GM13976 (cell line): ENCODE measurements around the gene NOC2L.

Experiments used
- DNase-seq: peaks from one replicate; pipeline ENCODE4 v3.0.0; 2012; ENCODE audit warnings: low spot score
- in situ Hi-C: fragments of 300-500 bp; cut with MboI; formaldehyde crosslinking; loops from one replicate; pipeline ENCODE4 v1.12.0; 2022; ENCODE audit warnings: low sequenced_read_pairs, mixed read lengths, inconsistent platforms; ENCODE audit not compliant: unreplicated experiment
- TF ChIP-seq, protein P1 (sequence below): IDR thresholded peaks from 2 replicates; pipeline ENCODE4 v1.5.1; 2012; ENCODE audit warnings: borderline replicate concordance, mild to moderate bottlenecking; ENCODE audit not compliant: insufficient read depth; ENCODE audit errors: extremely low read depth, missing control alignments, control extremely low read depth

Gene NOC2L

DNA sequence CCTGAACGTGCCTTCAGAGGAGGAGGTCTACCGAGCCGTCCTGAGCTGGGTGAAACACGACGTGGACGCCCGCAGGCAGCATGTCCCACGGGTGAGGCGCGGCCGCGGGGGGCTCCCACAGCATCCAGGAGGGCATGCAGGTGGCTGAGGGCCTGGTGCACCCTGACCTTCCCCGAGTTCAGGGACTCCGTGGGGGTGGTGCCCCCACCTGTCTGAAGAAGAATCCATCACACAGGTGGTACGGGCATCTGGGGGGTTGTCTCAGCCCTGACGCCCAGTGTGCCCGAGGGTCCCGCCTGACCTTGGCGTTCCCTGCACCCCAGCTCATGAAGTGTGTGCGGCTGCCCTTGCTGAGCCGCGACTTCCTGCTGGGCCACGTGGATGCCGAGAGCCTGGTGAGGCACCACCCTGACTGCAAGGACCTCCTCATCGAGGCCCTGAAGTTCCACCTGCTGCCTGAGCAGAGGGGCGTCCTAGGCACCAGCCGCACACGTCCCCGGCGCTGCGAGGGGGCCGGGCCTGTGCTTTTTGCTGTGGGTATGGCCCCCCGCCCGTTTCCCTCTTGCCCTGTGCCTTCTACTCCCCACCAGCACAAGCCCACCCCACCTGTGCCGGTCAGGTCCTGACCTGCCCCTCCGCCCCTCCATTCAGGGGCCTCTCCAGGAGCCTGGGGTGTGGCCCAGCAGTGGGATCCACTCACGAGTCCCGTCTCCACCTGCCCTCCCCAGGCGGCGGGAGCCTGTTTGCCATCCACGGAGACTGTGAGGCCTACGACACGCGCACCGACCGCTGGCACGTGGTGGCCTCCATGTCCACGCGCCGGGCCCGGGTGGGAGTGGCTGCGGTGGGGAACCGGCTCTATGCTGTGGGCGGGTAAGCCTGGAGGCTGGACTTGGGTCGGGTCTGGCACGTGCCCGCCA lies 3.6 kb upstream of the NOC2L start:
- no peak for DNase-seq
- in situ Hi-C loops: loop anchor here (10.0 kb wide), 1 partner anchor 58 kb away; no protein-coding TSS in a partner anchor
- TF ChIP-seq, protein P1, sequence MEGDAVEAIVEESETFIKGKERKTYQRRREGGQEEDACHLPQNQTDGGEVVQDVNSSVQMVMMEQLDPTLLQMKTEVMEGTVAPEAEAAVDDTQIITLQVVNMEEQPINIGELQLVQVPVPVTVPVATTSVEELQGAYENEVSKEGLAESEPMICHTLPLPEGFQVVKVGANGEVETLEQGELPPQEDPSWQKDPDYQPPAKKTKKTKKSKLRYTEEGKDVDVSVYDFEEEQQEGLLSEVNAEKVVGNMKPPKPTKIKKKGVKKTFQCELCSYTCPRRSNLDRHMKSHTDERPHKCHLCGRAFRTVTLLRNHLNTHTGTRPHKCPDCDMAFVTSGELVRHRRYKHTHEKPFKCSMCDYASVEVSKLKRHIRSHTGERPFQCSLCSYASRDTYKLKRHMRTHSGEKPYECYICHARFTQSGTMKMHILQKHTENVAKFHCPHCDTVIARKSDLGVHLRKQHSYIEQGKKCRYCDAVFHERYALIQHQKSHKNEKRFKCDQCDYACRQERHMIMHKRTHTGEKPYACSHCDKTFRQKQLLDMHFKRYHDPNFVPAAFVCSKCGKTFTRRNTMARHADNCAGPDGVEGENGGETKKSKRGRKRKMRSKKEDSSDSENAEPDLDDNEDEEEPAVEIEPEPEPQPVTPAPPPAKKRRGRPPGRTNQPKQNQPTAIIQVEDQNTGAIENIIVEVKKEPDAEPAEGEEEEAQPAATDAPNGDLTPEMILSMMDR: no peak

DNA sequence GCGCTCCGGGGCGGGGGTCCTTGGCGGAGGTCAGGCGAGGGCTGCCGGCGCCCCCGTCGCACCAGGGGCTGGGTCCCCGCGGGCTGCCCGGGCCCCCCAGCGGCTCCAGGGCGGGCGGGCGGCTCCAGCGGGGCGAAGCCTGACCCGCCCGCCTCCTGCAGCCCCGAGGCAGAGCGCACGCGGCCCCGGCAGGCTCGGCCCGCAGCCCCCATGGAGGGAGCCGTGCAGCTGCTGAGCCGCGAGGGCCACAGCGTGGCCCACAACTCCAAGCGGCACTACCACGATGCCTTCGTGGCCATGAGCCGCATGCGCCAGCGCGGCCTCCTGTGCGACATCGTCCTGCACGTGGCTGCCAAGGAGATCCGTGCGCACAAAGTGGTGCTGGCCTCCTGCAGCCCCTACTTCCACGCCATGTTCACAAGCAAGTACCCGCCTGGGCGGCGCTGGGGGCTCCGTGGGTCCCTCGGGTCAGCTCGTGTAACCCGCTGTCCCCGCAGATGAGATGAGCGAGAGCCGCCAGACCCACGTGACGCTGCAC lies 2.1 kb upstream of the NOC2L start:
- TF ChIP-seq, protein P1: no peak
- in situ Hi-C loops: loop anchor here (10.0 kb wide), 1 partner anchor 56 kb away; no protein-coding TSS in a partner anchor
- no peak for DNase-seq

DNA sequence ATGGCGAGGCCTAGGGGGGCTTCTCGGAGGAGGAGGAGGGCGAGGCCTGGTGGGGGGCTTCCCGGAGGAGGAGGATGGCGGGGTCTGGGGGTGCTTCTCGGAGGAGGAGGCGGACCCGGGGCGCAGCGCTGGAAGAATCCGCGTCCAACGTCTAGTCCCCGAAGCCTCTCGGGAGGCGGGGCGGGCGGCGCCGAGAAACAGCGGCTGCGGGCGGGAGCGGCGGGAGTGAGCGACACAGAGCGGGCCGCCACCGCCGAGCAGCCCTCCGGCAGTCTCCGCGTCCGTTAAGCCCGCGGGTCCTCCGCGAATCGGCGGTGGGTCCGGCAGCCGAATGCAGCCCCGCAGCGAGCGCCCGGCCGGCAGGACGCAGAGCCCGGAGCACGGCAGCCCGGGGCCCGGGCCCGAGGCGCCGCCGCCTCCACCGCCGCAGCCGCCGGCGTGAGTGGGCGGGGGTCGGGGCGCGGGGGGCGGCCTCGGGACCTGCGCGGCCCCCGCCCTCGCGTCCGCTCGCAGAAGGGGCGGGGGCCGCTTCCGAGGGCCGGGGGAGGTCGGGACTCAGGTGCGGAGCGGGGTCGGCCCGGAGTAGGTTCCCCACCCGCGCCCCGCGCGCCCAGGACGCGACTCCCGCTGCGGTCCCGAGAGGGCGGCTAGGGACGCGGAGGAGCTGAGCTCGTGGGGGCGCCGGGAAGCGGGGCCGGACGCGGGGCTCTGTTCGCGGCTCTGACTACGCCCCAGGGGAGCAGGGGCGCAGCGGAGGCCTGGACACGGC lies 1.5 kb upstream of the NOC2L start, which contains the start of gene KLHL17:
Gene KLHL17 (plus strand): TSS at position 222 of the 769 bp plus-strand sequence. CDS start 110 bp downstream, at position 332.
- TF ChIP-seq, protein P1: no peak
- in situ Hi-C loops: loop anchor here (10.0 kb wide), 1 partner anchor 56 kb away; no protein-coding TSS in a partner anchor
- DNase-seq: peak; percentile 91

DNA sequence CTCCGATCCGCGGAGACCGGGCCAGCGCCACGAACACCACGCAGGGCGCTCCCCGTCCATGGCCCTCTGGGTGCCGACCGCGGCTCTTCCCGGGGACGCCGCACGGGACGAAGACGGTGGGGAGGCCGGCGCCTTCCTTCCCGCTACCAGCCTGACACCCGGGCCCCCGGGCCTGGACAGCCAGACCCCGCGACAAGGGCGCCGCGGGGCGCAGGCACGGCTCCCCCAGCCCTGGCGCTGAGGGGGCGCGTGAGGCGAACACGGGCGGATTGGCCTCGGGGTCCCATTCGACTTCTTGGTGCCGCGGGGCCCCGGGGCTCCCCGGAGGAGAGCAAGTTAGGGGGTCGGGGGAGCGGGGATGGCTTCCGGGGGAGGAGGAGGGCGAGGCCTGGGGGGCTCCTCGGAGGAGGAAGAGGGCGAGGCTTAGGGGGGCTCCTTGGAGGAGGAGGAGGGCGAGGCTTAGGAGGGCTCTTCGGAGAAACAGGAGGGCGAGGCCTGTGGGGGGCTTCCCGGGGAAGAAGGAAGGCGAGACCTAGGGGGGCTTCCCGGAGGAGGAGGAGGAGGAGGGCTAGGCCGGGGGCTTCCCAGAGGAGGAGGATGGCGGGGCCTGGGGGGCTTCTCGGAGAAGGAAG lies 791 bp upstream of the NOC2L start:
- no peak for DNase-seq
- TF ChIP-seq, protein P1: no peak
- in situ Hi-C loops: loop anchor here (10.0 kb wide), 1 partner anchor 55 kb away; no protein-coding TSS in a partner anchor

DNA sequence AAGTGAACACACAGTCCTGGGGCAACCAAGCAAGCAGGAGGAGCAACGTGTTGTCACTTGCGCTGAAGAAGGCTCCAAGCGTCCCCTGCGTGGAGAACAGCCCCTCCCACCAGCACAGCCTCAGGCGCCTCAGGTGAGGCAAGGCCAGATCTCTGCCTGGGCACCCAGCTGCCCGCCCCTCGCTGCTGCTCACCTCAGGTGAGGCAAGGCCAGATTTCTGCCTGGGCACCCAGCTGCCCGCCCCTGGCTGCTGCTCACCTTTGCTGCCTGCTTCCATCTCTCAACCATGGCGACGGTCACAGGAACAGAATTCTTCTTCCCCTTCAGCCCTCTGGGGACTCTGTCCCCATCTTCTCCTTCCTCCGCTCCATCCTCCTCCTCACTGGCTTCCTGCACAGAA lies 2.4 kb downstream of the NOC2L start:
- DNase-seq: no peak
- in situ Hi-C loops: no loop called here
- TF ChIP-seq, protein P1: no peak

DNA sequence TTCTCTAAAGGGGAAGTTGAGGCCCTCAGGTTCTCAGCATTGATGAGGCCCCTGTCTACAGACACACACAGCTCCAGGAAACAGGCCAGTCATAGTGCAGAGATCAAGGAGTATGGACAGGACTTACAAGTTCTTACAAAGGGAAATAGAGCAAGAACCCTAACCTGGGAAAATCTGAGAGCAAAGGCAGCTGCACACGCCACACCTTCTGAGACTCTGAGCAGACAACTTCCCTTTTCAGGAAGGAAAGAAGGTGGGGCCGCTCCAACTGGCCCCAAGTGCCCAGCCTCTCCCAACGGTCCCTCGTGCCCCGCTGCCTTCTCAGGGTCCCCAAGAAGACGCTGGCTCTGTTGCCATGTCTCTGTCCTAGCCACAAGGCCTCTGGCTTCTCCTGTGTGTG lies 3.6 kb downstream of the NOC2L start:
- no peak for DNase-seq
- in situ Hi-C loops: no loop called here
- TF ChIP-seq, protein P1: no peak
